SK-N-SH treated with all-trans-retinoic acid at 6 μM for 48 hours (cell line): Measurements from ENCODE around the gene SKIL.
A peak's percentile ranks its signal among the peaks of the same experiment; 100 is the strongest.

Source experiments
- ATAC-seq: fragments of 200-7000 bp; cut with Tn5 transposase; 3 replicates; pipeline ENCODE4 v1.9.1; 2020; ENCODE audit warnings: mild to moderate bottlenecking, moderate library complexity
- ARNTL ChIP-seq: fragments of 450-650 bp; formaldehyde crosslinking; IDR thresholded peaks from 2 replicates; pipeline ENCODE4 v1.5.0; 2020; ENCODE audit warnings: low read depth, mild to moderate bottlenecking, moderate library complexity, borderline replicate concordance
- CSDC2 ChIP-seq: fragments of 250-450 bp; sonication (Bioruptor Pico); IDR thresholded peaks from 2 replicates; pipeline ENCODE4 v1.5.0; 2020; ENCODE audit warnings: mild to moderate bottlenecking, moderate library complexity
- CSRNP3 ChIP-seq: fragments of 250-450 bp; sonication (Bioruptor Pico); IDR thresholded peaks from 2 replicates; pipeline ENCODE4 v1.5.1; 2021; ENCODE audit warnings: mild to moderate bottlenecking, moderate library complexity
- ESRRG ChIP-seq: fragments of 250-450 bp; sonication (Bioruptor Pico); IDR thresholded peaks from 2 replicates; pipeline ENCODE4 v1.6.1; 2021; ENCODE audit warnings: mild to moderate bottlenecking
- GLIS3 ChIP-seq: fragments of 250-450 bp; sonication (Bioruptor Pico); IDR thresholded peaks from 2 replicates; pipeline ENCODE4 v1.5.0; 2020; ENCODE audit warnings: mild to moderate bottlenecking, moderate library complexity
- ISL1 ChIP-seq: fragments of 250-450 bp; sonication (Bioruptor Pico); IDR thresholded peaks from 2 replicates; pipeline ENCODE4 v2.1.2; 2022; ENCODE audit warnings: mild to moderate bottlenecking, moderate library complexity
- OSR1 ChIP-seq: fragments of 250-450 bp; sonication (Bioruptor Pico); IDR thresholded peaks from 2 replicates; pipeline ENCODE4 v1.8.0; 2022; ENCODE audit warnings: moderate library complexity, mild to moderate bottlenecking, inconsistent platforms
- PATZ1 ChIP-seq: fragments of 250-450 bp; sonication (Bioruptor Pico); IDR thresholded peaks from 2 replicates; pipeline ENCODE4 v1.8.0; 2020; ENCODE audit warnings: mild to moderate bottlenecking, moderate library complexity, borderline replicate concordance
- POU6F1 ChIP-seq: fragments of 250-450 bp; sonication (Bioruptor Pico); IDR thresholded peaks from 2 replicates; pipeline ENCODE4 v1.8.0; 2021; ENCODE audit warnings: low read depth, mild to moderate bottlenecking, moderate library complexity, borderline replicate concordance
- PPARA ChIP-seq: fragments of 250-450 bp; sonication (Bioruptor Pico); IDR thresholded peaks from 2 replicates; pipeline ENCODE4 v1.5.0; 2020; ENCODE audit warnings: mild to moderate bottlenecking, borderline replicate concordance
- RARB ChIP-seq: fragments of 250-450 bp; sonication (Bioruptor Pico); IDR thresholded peaks from 2 replicates; pipeline ENCODE4 v1.8.0; 2021; ENCODE audit warnings: mild to moderate bottlenecking, moderate library complexity
- SNAI2 ChIP-seq: fragments of 250-450 bp; sonication (Bioruptor Pico); IDR thresholded peaks from 2 replicates; pipeline ENCODE4 v1.5.0; 2020; ENCODE audit warnings: mild to moderate bottlenecking, moderate library complexity
- TCF4 ChIP-seq: fragments of 250-450 bp; sonication (Bioruptor Pico); IDR thresholded peaks from 2 replicates; pipeline ENCODE4 v1.8.0; 2021; ENCODE audit warnings: mild to moderate bottlenecking, moderate library complexity, borderline replicate concordance
- TOX ChIP-seq: fragments of 250-450 bp; sonication (Bioruptor Pico); IDR thresholded peaks from 2 replicates; pipeline ENCODE4 v1.8.0; 2021; ENCODE audit warnings: mild to moderate bottlenecking, moderate library complexity, borderline replicate concordance
- TSHZ2 ChIP-seq: fragments of 250-450 bp; sonication (Bioruptor Pico); IDR thresholded peaks from 2 replicates; pipeline ENCODE4 v1.5.0; 2020; ENCODE audit warnings: mild to moderate bottlenecking, moderate library complexity
- ZFP30 ChIP-seq: fragments of 450-650 bp; formaldehyde crosslinking; IDR thresholded peaks from 2 replicates; pipeline ENCODE4 v1.5.0; 2022; ENCODE audit warnings: mild to moderate bottlenecking, moderate library complexity
- ZNF70 ChIP-seq: fragments of 450-650 bp; formaldehyde crosslinking; IDR thresholded peaks from 2 replicates; pipeline ENCODE4 v1.5.0; 2020; ENCODE audit warnings: mild to moderate bottlenecking, moderate library complexity
- ZNF8 ChIP-seq: fragments of 450-650 bp; formaldehyde crosslinking; IDR thresholded peaks from 2 replicates; pipeline ENCODE4 v1.5.0; 2020; ENCODE audit warnings: mild to moderate bottlenecking, moderate library complexity

The SKIL gene

GRCh38 chr3:170355738-170356595 is 1.5 kb upstream of the SKIL start:
- peak; percentile 18 for ATAC-seq
- no peak for TF ChIP-seq TOX (CRISPR knock-in tag)

- TF ChIP-seq GLIS3 (CRISPR knock-in tag) (no peak), TCF4 (CRISPR knock-in tag) (no peak), CSRNP3 (CRISPR knock-in tag) (no peak), RARB (no peak), CSDC2 (CRISPR knock-in tag) (no peak), PPARA (CRISPR knock-in tag) (no peak), OSR1 (CRISPR knock-in tag) (no peak), TOX (CRISPR knock-in tag) (no peak), TSHZ2 (CRISPR knock-in tag) (no peak; the same call in 1 of the 2 replicates)
- ATAC-seq: peak; percentile 66
These were observed 829 bp upstream of the SKIL start for GRCh38 chr3:170356596-170357175.

- peak; percentile 45 for ATAC-seq
- TF ChIP-seq PATZ1: peak; percentile 98
- TF ChIP-seq ISL1: no peak
- 0 out of 2 replicates have a peak, but pooled peaks have one; percentile 3 for TF ChIP-seq ZNF70
- peak; percentile 55 for TF ChIP-seq GLIS3 (CRISPR knock-in tag)
- 0 out of 2 replicates have a peak, but pooled peaks have one; percentile 43 for TF ChIP-seq ESRRG (CRISPR knock-in tag)
- TF ChIP-seq ZNF8 (CRISPR knock-in tag): peak; percentile 15; the same call in 1 of the 2 replicates
- no peak for TF ChIP-seq OSR1 (CRISPR knock-in tag)
- no peak for TF ChIP-seq TOX (CRISPR knock-in tag)
- TF ChIP-seq ZFP30 (CRISPR knock-in tag): no peak; the same call in 1 of the 2 replicates
These were observed 811 bp downstream of the SKIL start for GRCh38 chr3:170358042-170359010.

GRCh38 chr3:170359178-170359704 is 1.7 kb downstream of the SKIL start:
- TF ChIP-seq ZNF8 (CRISPR knock-in tag): no peak

GRCh38 chr3:170360466-170360865 is 3.0 kb downstream of the SKIL start:
- no peak for ATAC-seq
- TF ChIP-seq CSRNP3 (CRISPR knock-in tag) (no peak), PATZ1 (no peak), GLIS3 (CRISPR knock-in tag) (no peak), ARNTL (no peak), SNAI2 (CRISPR knock-in tag) (no peak), POU6F1 (CRISPR knock-in tag) (no peak), ZNF70 (no peak), PPARA (CRISPR knock-in tag) (no peak), TOX (CRISPR knock-in tag) (no peak)

More at GRCh38 chr3:170359178-170359704, 1.7 kb downstream of the SKIL start:
- ATAC-seq: no peak
